ENCODE results near the gene CEACAM5.
A peak's percentile ranks its signal among the peaks of the same experiment; 100 is the strongest.
"Not testable (repeated sequence)": the region's sequence is repeated elsewhere in the genome, so short reads cannot be mapped to it uniquely, and the experiment has no call there.

The CEACAM5 gene

DNA sequence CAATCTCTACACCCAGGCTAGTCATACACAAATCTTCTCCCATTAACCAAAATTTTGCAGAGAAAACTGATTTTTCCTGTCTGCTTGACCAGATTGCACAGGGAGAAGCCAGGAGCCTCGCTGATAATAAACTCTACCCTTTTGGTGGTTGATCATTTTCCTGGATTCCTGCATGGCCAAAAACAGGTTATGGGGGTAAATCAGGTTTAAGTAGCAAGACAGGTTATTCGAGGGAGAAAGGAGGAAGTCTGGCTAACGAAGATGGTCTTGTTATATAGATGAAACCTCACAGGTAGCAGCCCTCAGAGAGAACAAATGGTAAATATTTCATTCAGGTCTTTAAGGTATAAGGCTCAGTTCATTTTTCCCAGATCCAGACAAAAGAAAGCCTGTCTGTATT, 30.9 kb downstream of the CEACAM5 start:
- Histone ChIP-seq H3K4me3 (ENCODE audit: insufficient read depth, low read depth, low read length, poor library complexity, severe bottlenecking) (no peak overlapping the region), H3K36me3 (ENCODE audit: control insufficient read depth, insufficient read depth, low read length) (no peaks in the 10 kb centered on the region), H3K4me1 (ENCODE audit: control insufficient read depth, insufficient read depth, low read length, poor library complexity, severe bottlenecking) (no peaks in the 10 kb centered on the region), H3K27me3 (replicated peaks; ENCODE audit: control insufficient read depth, insufficient read depth, low read length, poor library complexity, severe bottlenecking) (no peaks in the 10 kb centered on the region), H3K27ac (ENCODE audit: insufficient read depth, low read length, poor library complexity, severe bottlenecking) (no peak overlapping the region), H3K9me3 (ENCODE audit: control insufficient read depth, low read length) (no peaks in the 10 kb centered on the region)
- DNase-seq, result no peak

DNA sequence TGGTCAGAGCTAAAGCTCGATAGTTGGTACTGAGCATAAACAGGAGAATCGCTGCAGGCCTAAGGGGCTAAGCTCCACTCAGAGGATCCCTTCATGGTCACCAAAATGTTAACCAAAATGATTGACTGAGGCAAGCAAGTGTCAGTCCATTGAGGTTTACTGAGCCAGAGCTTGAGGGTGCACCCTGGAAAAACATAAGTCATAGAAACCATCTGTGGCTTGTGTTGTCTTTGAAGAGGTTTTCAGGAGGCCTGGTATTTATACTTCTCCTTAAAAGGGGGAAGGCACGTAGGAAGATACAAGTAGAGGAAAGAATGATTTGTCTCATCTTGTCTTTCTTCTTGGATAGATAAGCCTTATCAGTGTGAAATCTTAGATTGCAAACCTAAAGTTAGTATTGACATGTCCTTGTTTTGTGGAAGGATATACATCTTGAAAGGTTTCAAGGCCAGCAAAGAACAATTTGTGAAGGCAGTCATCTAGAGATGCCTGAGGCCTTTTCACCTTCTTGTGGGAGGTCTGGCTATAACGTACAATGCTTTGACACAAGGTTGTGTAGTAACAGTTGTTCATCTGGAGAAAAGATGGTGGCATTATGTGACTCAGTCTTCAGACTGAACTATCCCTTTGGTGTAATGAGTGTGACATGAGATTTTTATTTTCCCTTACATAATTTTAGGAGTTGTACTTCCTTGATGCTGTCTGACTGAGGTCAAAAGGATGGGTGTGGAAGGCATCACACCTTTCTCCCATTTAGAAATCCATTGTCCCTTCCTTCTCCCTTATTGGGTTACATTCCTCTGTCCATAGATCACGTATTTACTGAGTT, 32.2 kb downstream of the CEACAM5 start:
- Histone ChIP-seq H3K36me3 (ENCODE audit: control insufficient read depth, insufficient read depth, low read length) (no peaks in the 10 kb centered on the region), H3K27me3 (replicated peaks; ENCODE audit: control insufficient read depth, insufficient read depth, low read length, poor library complexity, severe bottlenecking) (no peaks in the 10 kb centered on the region), H3K4me1 (ENCODE audit: control insufficient read depth, insufficient read depth, low read length, poor library complexity, severe bottlenecking) (no peaks in the 10 kb centered on the region), H3K27ac (ENCODE audit: insufficient read depth, low read length, poor library complexity, severe bottlenecking) (no peak overlapping the region), H3K4me3 (ENCODE audit: insufficient read depth, low read depth, low read length, poor library complexity, severe bottlenecking) (no peak overlapping the region), H3K9me3 (ENCODE audit: control insufficient read depth, low read length) (no peaks in the 10 kb centered on the region)
- DNase-seq, result no peak

DNA sequence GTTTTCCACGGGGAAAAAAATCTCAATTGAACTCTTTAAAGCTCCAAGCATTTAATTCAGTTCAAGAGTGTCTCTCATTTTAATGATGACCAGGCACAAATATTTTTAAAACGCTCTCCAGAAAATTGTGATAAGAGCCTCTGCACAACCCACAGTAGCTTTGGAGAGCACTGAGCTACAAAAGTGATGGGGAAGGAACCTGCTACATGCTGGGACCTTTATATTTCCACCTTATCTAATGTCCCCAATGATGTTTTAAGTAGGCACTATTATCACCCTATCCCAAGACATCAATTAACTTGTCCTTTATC, 32.8 kb downstream of the CEACAM5 start:
- Histone ChIP-seq H3K4me1 (ENCODE audit: control insufficient read depth, insufficient read depth, low read length, poor library complexity, severe bottlenecking) (no peaks in the 10 kb centered on the region), H3K27ac (ENCODE audit: insufficient read depth, low read length, poor library complexity, severe bottlenecking) (no peak overlapping the region), H3K4me3 (ENCODE audit: insufficient read depth, low read depth, low read length, poor library complexity, severe bottlenecking) (no peak overlapping the region), H3K9me3 (ENCODE audit: control insufficient read depth, low read length) (no peaks in the 10 kb centered on the region), H3K36me3 (ENCODE audit: control insufficient read depth, insufficient read depth, low read length) (no peaks in the 10 kb centered on the region), H3K27me3 (replicated peaks; ENCODE audit: control insufficient read depth, insufficient read depth, low read length, poor library complexity, severe bottlenecking) (no peaks in the 10 kb centered on the region)
- DNase-seq, result no peak

DNA sequence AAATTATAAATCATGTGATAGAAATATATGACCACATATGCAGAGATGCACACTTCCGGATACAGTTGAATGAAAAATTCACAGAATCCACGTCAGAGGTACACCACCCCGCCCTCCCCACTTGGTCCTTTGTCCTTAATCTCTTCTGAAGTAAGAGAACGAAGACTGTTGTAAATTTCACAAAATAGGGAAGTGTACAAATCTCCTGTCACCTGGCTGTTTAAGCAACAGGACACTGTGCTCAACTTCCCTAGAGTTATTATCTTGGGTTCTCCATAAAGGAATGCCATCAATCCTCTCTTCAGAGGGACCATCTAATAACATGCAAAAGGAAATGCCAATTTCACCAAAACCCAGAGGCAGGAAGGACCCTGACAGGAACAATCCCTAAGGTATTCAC, 36.4 kb downstream of the CEACAM5 start:
- Histone ChIP-seq H3K4me3 (ENCODE audit: insufficient read depth, low read depth, low read length, poor library complexity, severe bottlenecking) (no peak overlapping the region), H3K27me3 (replicated peaks; ENCODE audit: control insufficient read depth, insufficient read depth, low read length, poor library complexity, severe bottlenecking) (no peaks in the 10 kb centered on the region), H3K36me3 (ENCODE audit: control insufficient read depth, insufficient read depth, low read length) (no peaks in the 10 kb centered on the region), H3K9me3 (ENCODE audit: control insufficient read depth, low read length) (no peaks in the 10 kb centered on the region), H3K4me1 (ENCODE audit: control insufficient read depth, insufficient read depth, low read length, poor library complexity, severe bottlenecking) (no peaks in the 10 kb centered on the region), H3K27ac (ENCODE audit: insufficient read depth, low read length, poor library complexity, severe bottlenecking) (no peak overlapping the region)
- DNase-seq, result no peak

DNA sequence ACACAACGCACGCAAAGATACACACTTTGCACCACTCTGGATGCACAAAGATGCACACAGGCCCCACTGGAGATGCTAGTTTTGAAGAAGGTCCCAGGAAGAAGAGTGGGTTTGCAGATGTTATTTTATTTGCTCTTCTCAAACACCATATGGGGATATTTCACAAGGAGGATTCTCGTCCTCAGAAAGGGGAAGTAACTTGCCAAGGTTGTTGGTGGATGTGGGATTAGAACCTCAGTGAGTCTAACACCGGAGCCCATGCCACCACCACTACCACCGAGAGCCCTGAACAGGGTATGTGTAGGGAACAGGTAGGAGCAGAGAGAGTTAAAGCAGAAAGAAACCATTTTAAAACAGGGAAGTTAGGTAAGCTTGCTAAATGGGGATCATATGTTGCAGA, 37.3 kb downstream of the CEACAM5 start:
- H3K4me3 ChIP-seq (ENCODE audit: insufficient read depth, low read depth, low read length, poor library complexity, severe bottlenecking), result no peak overlapping the region
- no peaks in the 10 kb centered on the region for H3K4me1 ChIP-seq (ENCODE audit: control insufficient read depth, insufficient read depth, low read length, poor library complexity, severe bottlenecking)
- no peaks in the 10 kb centered on the region for H3K36me3 ChIP-seq (ENCODE audit: control insufficient read depth, insufficient read depth, low read length)
- DNase-seq, result no peak
- H3K27me3 ChIP-seq (replicated peaks; ENCODE audit: control insufficient read depth, insufficient read depth, low read length, poor library complexity, severe bottlenecking), result no peaks in the 10 kb centered on the region
- H3K9me3 ChIP-seq (ENCODE audit: control insufficient read depth, low read length), result no peaks in the 10 kb centered on the region
- no peak overlapping the region for H3K27ac ChIP-seq (ENCODE audit: insufficient read depth, low read length, poor library complexity, severe bottlenecking)

DNA sequence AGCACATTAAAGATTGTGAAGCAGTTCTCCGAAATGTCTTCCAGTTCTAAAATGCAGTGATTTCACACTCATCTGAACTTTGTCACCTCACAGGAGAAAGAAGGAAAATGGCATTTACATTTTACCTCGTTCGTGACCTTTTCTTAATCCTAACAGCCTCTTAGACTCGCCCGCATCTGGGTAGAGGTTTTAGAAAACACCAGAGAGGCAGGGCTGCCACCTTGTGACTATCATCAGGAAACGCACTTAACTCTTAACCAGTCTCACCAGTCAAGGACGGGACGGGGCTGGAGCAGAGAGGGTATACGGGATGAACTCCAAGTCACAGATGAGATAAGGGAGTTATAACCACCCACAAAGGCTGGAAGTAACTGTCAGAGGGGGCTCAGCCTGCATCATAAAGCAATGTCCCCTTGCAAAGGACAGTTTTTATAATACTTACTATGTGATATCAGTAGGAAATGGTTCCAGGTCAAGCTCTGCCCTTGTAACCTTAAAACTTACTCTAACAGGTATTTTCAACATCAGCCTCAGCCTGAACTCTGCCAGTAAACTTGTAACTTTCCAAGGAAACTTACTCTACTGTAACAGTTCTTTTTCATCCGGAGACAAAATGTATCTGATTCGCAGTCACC, 38.3 kb downstream of the CEACAM5 start:
- Histone ChIP-seq H3K4me3 (ENCODE audit: insufficient read depth, low read depth, low read length, poor library complexity, severe bottlenecking) (no peak overlapping the region), H3K27ac (ENCODE audit: insufficient read depth, low read length, poor library complexity, severe bottlenecking) (no peak overlapping the region), H3K9me3 (ENCODE audit: control insufficient read depth, low read length) (no peaks in the 10 kb centered on the region), H3K27me3 (replicated peaks; ENCODE audit: control insufficient read depth, insufficient read depth, low read length, poor library complexity, severe bottlenecking) (no peaks in the 10 kb centered on the region), H3K36me3 (ENCODE audit: control insufficient read depth, insufficient read depth, low read length) (no peaks in the 10 kb centered on the region), H3K4me1 (ENCODE audit: control insufficient read depth, insufficient read depth, low read length, poor library complexity, severe bottlenecking) (no peaks in the 10 kb centered on the region)
- peak in 2 of 3 donors; percentile 4 to 6 for DNase-seq

DNA sequence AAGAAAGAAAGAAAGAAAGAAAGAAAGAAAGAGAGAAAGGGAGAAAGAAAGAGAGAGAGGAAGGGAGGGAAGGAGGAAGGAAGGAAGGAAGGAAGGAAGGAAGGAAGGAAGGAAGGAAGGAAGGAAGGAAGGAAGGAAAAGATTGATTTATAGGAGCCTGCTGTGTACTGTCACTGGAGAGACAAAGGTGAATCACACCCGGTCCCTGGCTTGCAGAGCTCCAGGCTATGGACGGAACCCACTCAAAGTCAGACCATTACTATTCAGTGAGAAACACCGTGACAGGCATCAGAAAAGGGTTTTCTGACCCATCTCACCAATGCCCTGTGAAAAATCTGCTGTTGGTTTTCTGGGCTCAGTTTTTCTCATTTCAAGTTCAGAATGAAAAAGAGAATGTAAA, 39.6 kb downstream of the CEACAM5 start:
- H3K36me3 ChIP-seq (ENCODE audit: control insufficient read depth, insufficient read depth, low read length), result no peaks in the 10 kb centered on the region
- H3K27ac ChIP-seq (ENCODE audit: insufficient read depth, low read length, poor library complexity, severe bottlenecking), result no peak overlapping the region
- H3K4me1 ChIP-seq (ENCODE audit: control insufficient read depth, insufficient read depth, low read length, poor library complexity, severe bottlenecking), result no peaks in the 10 kb centered on the region
- no peaks in the 10 kb centered on the region for H3K27me3 ChIP-seq (replicated peaks; ENCODE audit: control insufficient read depth, insufficient read depth, low read length, poor library complexity, severe bottlenecking)
- no peak overlapping the region for H3K4me3 ChIP-seq (ENCODE audit: insufficient read depth, low read depth, low read length, poor library complexity, severe bottlenecking)
- no peak for DNase-seq
- H3K9me3 ChIP-seq (ENCODE audit: control insufficient read depth, low read length), result no peaks in the 10 kb centered on the region

DNA sequence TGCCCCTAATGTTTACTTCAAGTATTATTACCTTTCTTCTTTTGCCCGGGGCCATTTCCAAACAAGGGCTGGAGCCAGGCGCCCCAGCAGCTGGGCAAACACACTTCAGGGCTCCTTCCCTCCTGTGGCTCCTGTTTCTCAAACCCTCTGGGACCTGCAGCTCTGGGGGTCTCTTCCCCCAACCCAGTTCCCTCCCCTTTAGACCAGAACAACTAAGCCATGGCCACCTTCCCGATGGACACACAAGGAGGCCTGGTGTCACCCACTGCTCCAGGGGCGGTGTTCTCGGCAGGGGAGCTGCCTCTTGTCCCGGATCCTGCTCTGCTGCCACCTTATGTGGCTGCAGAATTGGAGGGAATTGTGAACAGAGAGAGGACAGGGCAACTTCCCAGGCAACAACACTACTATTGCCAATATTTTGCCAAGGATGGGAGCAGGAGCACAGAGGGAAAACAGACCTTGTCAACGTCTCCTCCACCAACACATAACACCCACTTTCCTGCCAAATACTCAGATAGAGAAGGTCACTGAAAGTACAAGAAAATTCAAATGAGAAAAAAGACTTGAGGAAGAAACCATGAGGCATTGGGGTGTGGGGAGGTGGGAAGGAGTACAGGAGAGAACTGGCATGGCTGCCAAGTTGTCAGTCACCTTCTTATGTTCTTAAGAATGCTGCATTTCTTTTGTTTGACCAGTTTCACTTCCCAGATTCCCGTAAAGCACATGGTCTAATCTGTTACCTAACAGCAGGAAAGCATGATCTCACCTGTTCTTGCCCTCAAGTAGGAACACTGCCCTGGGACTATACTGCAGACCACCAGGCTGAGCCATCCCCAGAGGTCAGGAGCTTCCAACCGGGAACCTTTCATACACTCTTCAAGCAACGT, 42.1 kb downstream of the CEACAM5 start:
- not testable (repeated sequence) for DNase-seq; H3K4me3 ChIP-seq (ENCODE audit: insufficient read depth, low read depth, low read length, poor library complexity, severe bottlenecking); H3K27me3 ChIP-seq (replicated peaks; ENCODE audit: control insufficient read depth, insufficient read depth, low read length, poor library complexity, severe bottlenecking); H3K4me1 ChIP-seq (ENCODE audit: control insufficient read depth, insufficient read depth, low read length, poor library complexity, severe bottlenecking); H3K27ac ChIP-seq (ENCODE audit: insufficient read depth, low read length, poor library complexity, severe bottlenecking); H3K36me3 ChIP-seq (ENCODE audit: control insufficient read depth, insufficient read depth, low read length); H3K9me3 ChIP-seq (ENCODE audit: control insufficient read depth, low read length)

DNA sequence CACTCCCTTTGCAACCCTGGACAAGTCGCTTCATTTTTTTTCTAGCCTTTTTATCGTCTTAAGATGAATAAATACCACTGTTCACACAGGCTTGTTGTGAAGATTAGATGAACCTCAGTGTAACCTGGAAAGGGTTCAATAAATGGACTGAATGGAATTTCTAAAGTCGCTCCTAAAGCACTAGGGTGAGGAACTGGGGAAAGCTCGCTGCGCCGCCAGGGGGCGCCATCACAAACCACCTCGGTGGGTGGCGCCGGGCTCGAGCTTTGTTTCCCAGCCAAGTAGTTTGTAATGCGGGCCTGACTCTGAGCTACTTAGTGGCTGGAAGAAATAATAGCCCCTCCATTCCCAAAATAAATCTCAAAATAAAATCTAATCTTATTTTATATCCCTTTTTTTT, 44.7 kb downstream of the CEACAM5 start:
- DNase-seq, result peak; percentile 46 to 60 (median 52)
- no peak overlapping the region for H3K27ac ChIP-seq (ENCODE audit: insufficient read depth, low read length, poor library complexity, severe bottlenecking)

More for the DNA sequence above, 44.7 kb downstream of the CEACAM5 start:
- H3K4me3 ChIP-seq (ENCODE audit: insufficient read depth, low read depth, low read length, poor library complexity, severe bottlenecking), result no peak overlapping the region
- no peaks in the 10 kb centered on the region for H3K4me1 ChIP-seq (ENCODE audit: control insufficient read depth, insufficient read depth, low read length, poor library complexity, severe bottlenecking)
- no peaks in the 10 kb centered on the region for H3K9me3 ChIP-seq (ENCODE audit: control insufficient read depth, low read length)
- no peaks in the 10 kb centered on the region for H3K36me3 ChIP-seq (ENCODE audit: control insufficient read depth, insufficient read depth, low read length)
- no peaks in the 10 kb centered on the region for H3K27me3 ChIP-seq (replicated peaks; ENCODE audit: control insufficient read depth, insufficient read depth, low read length, poor library complexity, severe bottlenecking)
